IPS-20b (cell line): Measurements from ENCODE around the gene RNF5.

Experiments
- H3K27ac ChIP-seq: one replicate; pipeline ENCODE4 v1.5.1; 2013; ENCODE audit warnings: low read length
- H3K27me3 ChIP-seq: 2 replicates; pipeline ENCODE4 v1.6.1; 2013; ENCODE audit warnings: mild to moderate bottlenecking, low read length, inconsistent platforms; ENCODE audit not compliant: insufficient read depth
- H3K36me3 ChIP-seq: 2 replicates; pipeline ENCODE4 v1.6.1; 2013; ENCODE audit warnings: low read depth, mild to moderate bottlenecking, inconsistent platforms, low read length, moderate library complexity; ENCODE audit not compliant: insufficient read depth
- H3K4me1 ChIP-seq: 2 replicates; pipeline ENCODE4 v1.6.1; 2013; ENCODE audit warnings: mild to moderate bottlenecking, control low read depth, inconsistent platforms, low read length, moderate library complexity; ENCODE audit not compliant: insufficient read depth
- H3K4me3 ChIP-seq: 2 replicates; pipeline ENCODE4 v1.5.1; 2013; ENCODE audit warnings: mild to moderate bottlenecking, low read length, inconsistent platforms
- H3K9ac ChIP-seq: 2 replicates; pipeline ENCODE4 v1.6.1; 2013; ENCODE audit warnings: low read depth, mild to moderate bottlenecking, inconsistent platforms, low read length, moderate library complexity
- H3K9me3 ChIP-seq: 2 replicates; pipeline ENCODE4 v1.6.1; 2013; ENCODE audit warnings: mild to moderate bottlenecking, low read depth, low read length, inconsistent platforms; ENCODE audit not compliant: insufficient read depth

The RNF5 gene

GRCh38 chr6:32224696-32225095 is 46.5 kb downstream of the RNF5 start:
- Histone ChIP-seq H3K27ac (no peak overlapping the region), H3K4me3 (no peak overlapping the region), H3K9ac (no peak overlapping the region), H3K36me3 (no peaks in the 10 kb centered on the region), H3K9me3 (no peaks in the 10 kb centered on the region), H3K27me3 (peaks cover 17% of the 10 kb centered on the region; the same call in 1 of the 2 replicates), H3K4me1 (no peaks in the 10 kb centered on the region)

- Histone ChIP-seq H3K4me3 (no peak overlapping the region), H3K4me1 (no peaks in the 10 kb centered on the region), H3K36me3 (no peaks in the 10 kb centered on the region), H3K27ac (no peak overlapping the region), H3K9ac (no peak overlapping the region), H3K27me3 (peaks cover 26% of the 10 kb centered on the region; the same call in 1 of the 2 replicates), H3K9me3 (no peaks in the 10 kb centered on the region)
Measured at GRCh38 chr6:32226434-32226833, 48.2 kb downstream of the RNF5 start.
